ENCODE data around the gene CASK.
"Not testable (repeated sequence)": the region's sequence is repeated elsewhere in the genome, so short reads cannot be mapped to it uniquely, and the experiment has no call there.

CASK gene

GRCh38 chrX:41553688-41554087 is 369.7 kb downstream of the CASK start:
- DNase-seq = no peak

GRCh38 chrX:41548411-41548810 is 374.9 kb downstream of the CASK start:
- DNase-seq = no peak

- DNase-seq = no peak
Measured at GRCh38 chrX:41543668-41544067, 379.7 kb downstream of the CASK start.

- no peak for DNase-seq
Measured at GRCh38 chrX:41543025-41543424, 380.3 kb downstream of the CASK start.

- no peak for DNase-seq
Measured at GRCh38 chrX:41542536-41542935, 380.8 kb downstream of the CASK start.

GRCh38 chrX:41542135-41542534 is 381.2 kb downstream of the CASK start:
- no peak for DNase-seq

- DNase-seq = no peak
Measured at GRCh38 chrX:41541386-41541785, 382.0 kb downstream of the CASK start.

GRCh38 chrX:41538707-41539106 is 384.6 kb downstream of the CASK start:
- no peak for DNase-seq

GRCh38 chrX:41530085-41530484 is 393.3 kb downstream of the CASK start:
- no peak for DNase-seq

- DNase-seq = no peak
Measured at GRCh38 chrX:41529221-41529620, 394.1 kb downstream of the CASK start.

- no peak for DNase-seq
Measured at GRCh38 chrX:41528784-41529183, 394.6 kb downstream of the CASK start.

GRCh38 chrX:41526925-41527324 is 396.4 kb downstream of the CASK start:
- no peak for DNase-seq

GRCh38 chrX:41526271-41526670 is 397.1 kb downstream of the CASK start:
- DNase-seq = no peak

- no peak for DNase-seq
Measured at GRCh38 chrX:41522671-41523070, 400.7 kb downstream of the CASK start.

GRCh38 chrX:41522081-41522480 is 401.3 kb downstream of the CASK start:
- DNase-seq = no peak

GRCh38 chrX:41519468-41519867 is 403.9 kb downstream of the CASK start:
- no peak for DNase-seq

GRCh38 chrX:41518841-41519220 is 404.5 kb downstream of the CASK start:
- DNase-seq = no peak

GRCh38 chrX:41518127-41518840 is 405.1 kb downstream of the CASK start:
- DNase-seq = no peak

- no peak for DNase-seq
Measured at GRCh38 chrX:41516999-41517765, 406.2 kb downstream of the CASK start.

- DNase-seq = no peak
Measured at GRCh38 chrX:41516456-41516855, 406.9 kb downstream of the CASK start.

GRCh38 chrX:41515376-41515775 is 408.0 kb downstream of the CASK start:
- DNase-seq = no peak

- no peak for DNase-seq
Measured at GRCh38 chrX:41514179-41514578, 409.2 kb downstream of the CASK start.

GRCh38 chrX:41512853-41513252 is 410.5 kb downstream of the CASK start:
- DNase-seq = not testable (repeated sequence)

- no peak for DNase-seq
Measured at GRCh38 chrX:41512394-41512793, 411.0 kb downstream of the CASK start.

- no peak for DNase-seq
Measured at GRCh38 chrX:41507919-41508318, 415.4 kb downstream of the CASK start.

All from RPMI8226 (cell line).